Tibial nerve (tissue), 3 donors: Measurements from ENCODE around the gene CCDC188.

Experiments
- POLR2A ChIP-seq, 2 donors: fragments of 450-650 bp; IDR thresholded peaks; one replicate each; pipeline ENCODE4 v1.6.1; 2017; ENCODE audit warnings: antibody characterized with exemption in 2 of 2, mild to moderate bottlenecking in 2 of 2, moderate library complexity in 2 of 2
- TF ChIP-seq, protein P1 (sequence below), 5 experiments: fragments of 200-600 bp in 3 of 5; fragments of 450-650 bp in 2 of 5; sonication (generic) in 3 of 5; IDR thresholded peaks; one replicate each; pipeline ENCODE4 v1.5.1; 2016 to 2019; ENCODE audit warnings: antibody characterized with exemption in 5 of 5, mild to moderate bottlenecking in 3 of 5, moderate library complexity in 2 of 5

DNA sequence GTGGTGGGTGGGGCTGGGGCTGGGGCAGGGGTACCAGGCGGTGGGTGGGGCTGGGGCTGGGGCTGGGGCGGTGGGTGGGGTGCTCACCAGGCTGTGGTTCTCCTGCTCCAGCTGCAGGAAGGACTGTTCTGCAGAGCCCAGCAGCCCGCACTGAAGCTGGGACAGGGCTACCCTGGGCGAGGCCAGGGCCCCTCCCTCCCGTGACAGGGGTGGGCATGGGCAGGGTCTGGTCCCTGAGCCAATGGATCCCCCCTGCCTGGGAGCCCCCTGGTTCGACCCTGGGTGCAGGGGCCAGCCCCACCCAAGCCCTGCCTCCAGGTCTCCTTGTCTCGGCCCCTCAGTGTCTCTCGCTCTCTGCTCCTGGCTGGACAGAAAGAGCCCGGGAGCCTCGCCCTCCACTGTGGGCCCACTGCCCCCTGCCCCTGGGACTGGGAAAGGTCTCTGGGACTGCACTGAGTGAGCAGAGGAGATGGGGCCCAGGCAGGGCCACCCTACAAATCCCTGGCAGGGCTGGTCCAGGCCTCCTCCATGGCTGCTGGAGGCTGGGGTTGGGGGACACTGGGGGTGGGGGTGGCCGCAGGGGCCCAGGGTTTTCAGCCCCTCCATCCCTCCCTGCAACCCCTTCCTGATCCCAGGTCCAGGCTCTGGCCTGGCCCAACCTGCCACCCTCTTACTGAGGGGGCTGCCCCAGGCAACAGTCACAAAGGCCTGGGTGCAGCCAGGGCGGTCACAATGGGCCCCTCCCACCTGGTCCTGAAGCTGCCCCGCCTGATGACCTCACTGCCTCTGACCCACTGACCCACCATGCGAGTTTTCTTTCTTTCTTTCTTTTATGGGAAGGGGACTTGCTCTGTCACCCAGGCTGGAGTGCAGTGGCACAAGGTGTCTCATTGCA, at the start of gene CCDC188:
- TF ChIP-seq, protein P1, sequence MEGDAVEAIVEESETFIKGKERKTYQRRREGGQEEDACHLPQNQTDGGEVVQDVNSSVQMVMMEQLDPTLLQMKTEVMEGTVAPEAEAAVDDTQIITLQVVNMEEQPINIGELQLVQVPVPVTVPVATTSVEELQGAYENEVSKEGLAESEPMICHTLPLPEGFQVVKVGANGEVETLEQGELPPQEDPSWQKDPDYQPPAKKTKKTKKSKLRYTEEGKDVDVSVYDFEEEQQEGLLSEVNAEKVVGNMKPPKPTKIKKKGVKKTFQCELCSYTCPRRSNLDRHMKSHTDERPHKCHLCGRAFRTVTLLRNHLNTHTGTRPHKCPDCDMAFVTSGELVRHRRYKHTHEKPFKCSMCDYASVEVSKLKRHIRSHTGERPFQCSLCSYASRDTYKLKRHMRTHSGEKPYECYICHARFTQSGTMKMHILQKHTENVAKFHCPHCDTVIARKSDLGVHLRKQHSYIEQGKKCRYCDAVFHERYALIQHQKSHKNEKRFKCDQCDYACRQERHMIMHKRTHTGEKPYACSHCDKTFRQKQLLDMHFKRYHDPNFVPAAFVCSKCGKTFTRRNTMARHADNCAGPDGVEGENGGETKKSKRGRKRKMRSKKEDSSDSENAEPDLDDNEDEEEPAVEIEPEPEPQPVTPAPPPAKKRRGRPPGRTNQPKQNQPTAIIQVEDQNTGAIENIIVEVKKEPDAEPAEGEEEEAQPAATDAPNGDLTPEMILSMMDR (IDR thresholded peaks at IDR 0.05) = no peak
- TF ChIP-seq POLR2A (IDR thresholded peaks at IDR 0.05) = no peak
